ENCODE measurements around the gene SPATA7. TPM values are rescaled to one million over a fixed set of nuclear protein-coding genes. Genes with fewer than 3 reads are reported as not detected.

SPATA7 gene
- total RNA-seq, 1 experiment from 2014 or later: 5.3 TPM

DNA sequence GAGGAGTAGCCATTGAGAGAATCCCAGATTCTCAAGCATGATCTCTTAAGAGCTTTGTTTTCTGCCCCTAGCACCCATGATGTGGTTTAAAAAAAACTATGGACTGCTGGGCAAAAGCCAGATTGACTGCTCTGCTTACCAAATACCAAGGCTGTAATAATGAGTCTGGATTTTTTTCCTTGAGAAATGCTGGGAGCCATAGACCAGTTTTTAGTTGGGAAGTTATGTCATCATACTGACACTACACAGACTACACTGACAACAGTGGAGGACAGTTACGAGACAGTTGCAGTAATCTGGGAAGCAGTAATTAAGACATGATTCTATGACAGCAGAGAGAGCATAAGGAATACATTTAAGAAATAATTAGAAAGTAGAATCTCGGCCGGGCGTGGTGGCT is 35.8 kb downstream of the SPATA7 start:
- H4K8ac ChIP-seq (replicated peaks; ENCODE audit: insufficient read length, low read depth, low read length): no peak overlapping the region

More for the DNA sequence above, 35.8 kb downstream of the SPATA7 start:
- Histone ChIP-seq H3K27ac (ENCODE audit: insufficient read length, low read depth, low read length) (no peak overlapping the region), H2BK120ac (ENCODE audit: low read depth, low read length, poor library complexity, severe bottlenecking) (no peak overlapping the region), H3K27me3 (ENCODE audit: insufficient read depth, low read length) (no peaks in the 10 kb centered on the region), H4K20me1 (ENCODE audit: control insufficient read depth, insufficient read depth, insufficient read length) (no peaks in the 10 kb centered on the region), H3K4ac (ENCODE audit: low read depth, low read length) (no peak overlapping the region), H2BK12ac (ENCODE audit: insufficient read length, low read depth, low read length) (no peak overlapping the region), H3K56ac (ENCODE audit: insufficient read length, low read depth, low read length) (no peak overlapping the region), H4K5ac (ENCODE audit: insufficient read length, low read depth, low read length) (no peak overlapping the region), H2BK5ac (ENCODE audit: insufficient read length, low read length) (no peak overlapping the region), H2AK5ac (ENCODE audit: insufficient read length, low read length) (no peak overlapping the region), H3K79me2 (ENCODE audit: insufficient read depth, low read length) (no peaks in the 10 kb centered on the region), H2BK20ac (ENCODE audit: low read depth, low read length, poor library complexity, severe bottlenecking) (no peak overlapping the region), H2BK15ac (ENCODE audit: low read depth, low read length) (no peak overlapping the region), H3K23me2 (ENCODE audit: insufficient read length, low read depth, low read length, poor library complexity, severe bottlenecking) (no peaks in the 10 kb centered on the region), H3K79me1 (ENCODE audit: insufficient read depth, low read depth, low read length, poor library complexity, severe bottlenecking) (no peaks in the 10 kb centered on the region), H3K4me2 (ENCODE audit: insufficient read depth, insufficient read length, low read length) (no peak overlapping the region), H3K4me1 (ENCODE audit: insufficient read depth, low read length) (no peaks in the 10 kb centered on the region), H4K91ac (ENCODE audit: insufficient read length, low read depth, low read length) (no peak overlapping the region), H3T11ph (ENCODE audit: low read length) (no peak overlapping the region), H3K14ac (ENCODE audit: insufficient read depth, low read length) (no peak overlapping the region), H2AFZ (ENCODE audit: low read length) (no peak overlapping the region), H3K23ac (ENCODE audit: insufficient read length, low read depth, low read length) (no peak overlapping the region), H3K18ac (ENCODE audit: insufficient read length, low read depth, low read length) (no peak overlapping the region), H3K9ac (ENCODE audit: extremely low read depth, insufficient read length, low read length) (no peak overlapping the region), H3K9me3 (ENCODE audit: control insufficient read depth, low read depth, low read length) (no peaks in the 10 kb centered on the region)
- Mint-ChIP-seq H3K27me3 (ENCODE audit: low read depth) (no peaks in the 10 kb centered on the region), H3K27ac (no peak overlapping the region), H3K4me3 (no peak overlapping the region), H3K4me1 (peaks cover under 1 to 1% of the 10 kb centered on the region in 2 experiments; a peak in 2 of 4 replicates), H3K36me3 (ENCODE audit: insufficient read depth in 1 of 3, low read depth in 3 of 3) (peaks cover 12 to 19% (median 15%) of the 10 kb centered on the region in 3 experiments), H3K9me3 (peaks cover 6 to 10% of the 10 kb centered on the region in 2 experiments; a peak in 3 of 5 replicates)
- TF ChIP-seq CTCF (conservative IDR thresholded peaks at IDR 0.05): no peak
- WGBS (ENCODE audit: extremely low coverage, insufficient read length, low lambda C conversion rate): no CpG with 5 or more reads among the region's 4 CpGs
- no peak for DNase-seq

All from H9 (cell line).